Activated CD4-positive, alpha-beta memory T cell treated with anti-CD3 and anti-CD28 coated beads, Interleukin-2, amount 10 ng/mL, durations not matched to agents 7 days and 5 days (primary cell): ENCODE measurements around the gene CACNA1D. TPM values are rescaled to one million over a fixed set of nuclear protein-coding genes. Genes with fewer than 3 reads are reported as not detected.

Source experiments
- CTCF ChIA-PET: fragments of 350-600 bp; sonication (Branson Sonifier 250); formaldehyde crosslinking; loops from one replicate; lab custom pipeline; 2021; ENCODE audit warnings: antibody characterized with exemption, inconsistent platforms; lab: Charles Lee
- POLR2A ChIA-PET: fragments of 350-600 bp; sonication (Branson Sonifier 250); formaldehyde crosslinking; loops from one replicate; lab custom pipeline; 2021; ENCODE audit warnings: antibody characterized with exemption; lab: Charles Lee
- DNase-seq: peaks from one replicate; pipeline ENCODE4 v3.0.0-alpha.2; 2020
- H3K27ac Mint-ChIP-seq: one replicate; pipeline ENCODE4 v1.8.0; 2021; ENCODE audit warnings: mild to moderate bottlenecking, mixed read lengths
- H3K27me3 Mint-ChIP-seq: one replicate; pipeline ENCODE4 v1.8.0; 2021; ENCODE audit warnings: mixed read lengths
- H3K36me3 Mint-ChIP-seq: one replicate; pipeline ENCODE4 v1.8.0; 2021; ENCODE audit warnings: low read depth, mixed read lengths
- H3K4me1 Mint-ChIP-seq: one replicate; pipeline ENCODE4 v1.8.0; 2021; ENCODE audit warnings: mixed read lengths
- H3K4me3 Mint-ChIP-seq: one replicate; pipeline ENCODE4 v1.8.0; 2021; ENCODE audit warnings: mild to moderate bottlenecking, mixed read lengths
- H3K9me3 Mint-ChIP-seq: one replicate; pipeline ENCODE4 v1.8.0; 2021; ENCODE audit warnings: mixed read lengths
- total RNA-seq, 2 experiments: library from RNA; stranded (reverse); gene quantifications; one replicate each; pipeline ENCODE4 v1.2.3, GENCODE V29; 2021

Gene CACNA1D
- total RNA-seq, 2 experiments from 2014 or later = 2.5 to 3.2 TPM

GRCh38 chr3:53704363-53704725 is 209.9 kb downstream of the CACNA1D start:
- H3K27ac Mint-ChIP-seq = no peak overlapping the region
- CTCF ChIA-PET = interaction anchor here (1.4 kb wide), 1 partner anchor 26 kb away, joined by 5 read pairs; no protein-coding TSS in a partner anchor
- POLR2A ChIA-PET = no interaction called here
- H3K4me3 Mint-ChIP-seq = no peak overlapping the region
- peaks cover under 1% of the 10 kb centered on the region for H3K27me3 Mint-ChIP-seq
- H3K9me3 Mint-ChIP-seq = no peaks in the 10 kb centered on the region
- DNase-seq = peak; percentile 9
- H3K4me1 Mint-ChIP-seq = peaks cover 61% of the 10 kb centered on the region
- H3K36me3 Mint-ChIP-seq = no peaks in the 10 kb centered on the region

- CTCF ChIA-PET = interaction anchor here (1.0 to 1.4 kb wide), 3 partner anchors 25 to 144 kb away, joined by 3 to 5 read pairs (median 4); no protein-coding TSS in a partner anchor
These were observed 210.8 kb downstream of the CACNA1D start for GRCh38 chr3:53705024-53705745.

GRCh38 chr3:53705774-53706173 is 211.4 kb downstream of the CACNA1D start:
- peak overlapping the region; percentile 54 for H3K27ac Mint-ChIP-seq
- CTCF ChIA-PET = interaction anchor here (1.0 to 1.4 kb wide), 3 partner anchors 26 to 144 kb away, joined by 3 to 5 read pairs (median 4); no protein-coding TSS in a partner anchor
- H3K4me1 Mint-ChIP-seq = peaks cover 61% of the 10 kb centered on the region
- POLR2A ChIA-PET = interaction anchor here (1.1 kb wide), 1 partner anchor 45 kb away, joined by 4 read pairs; no protein-coding TSS in a partner anchor
- no peaks in the 10 kb centered on the region for H3K9me3 Mint-ChIP-seq
- DNase-seq = peak; percentile 48
- no peaks in the 10 kb centered on the region for H3K36me3 Mint-ChIP-seq
- H3K27me3 Mint-ChIP-seq = no peaks in the 10 kb centered on the region
- no peak overlapping the region for H3K4me3 Mint-ChIP-seq

More at GRCh38 chr3:53705024-53705745, 210.8 kb downstream of the CACNA1D start:
- H3K36me3 Mint-ChIP-seq = no peaks in the 10 kb centered on the region
- no peaks in the 10 kb centered on the region for H3K27me3 Mint-ChIP-seq
- peak; percentile 14 for DNase-seq
- no peak overlapping the region for H3K4me3 Mint-ChIP-seq
- peak overlapping the region; percentile 54 for H3K27ac Mint-ChIP-seq
- POLR2A ChIA-PET = interaction anchor here (0.6 to 1.1 kb wide), 2 partner anchors 17 to 46 kb away, joined by 4 read pairs; no protein-coding TSS in a partner anchor
- H3K4me1 Mint-ChIP-seq = peaks cover 62% of the 10 kb centered on the region
- no peaks in the 10 kb centered on the region for H3K9me3 Mint-ChIP-seq

GRCh38 chr3:53707222-53707621 is 212.8 kb downstream of the CACNA1D start:
- H3K36me3 Mint-ChIP-seq = no peaks in the 10 kb centered on the region
- peaks cover 69% of the 10 kb centered on the region for H3K4me1 Mint-ChIP-seq
- H3K27ac Mint-ChIP-seq = no peak overlapping the region
- ChIA-PET POLR2A (interaction anchor here (0.7 to 1.2 kb wide), 3 partner anchors 14 to 360 kb away, joined by 3 to 4 read pairs (median 4); partner anchors contain the start of gene DCP1A), CTCF (interaction anchor here (0.7 to 5.3 kb wide), 9 partner anchors 8 to 335 kb away, joined by 3 to 54 read pairs (median 3); no protein-coding TSS in a partner anchor)
- no peak overlapping the region for H3K4me3 Mint-ChIP-seq
- no peaks in the 10 kb centered on the region for H3K9me3 Mint-ChIP-seq
- H3K27me3 Mint-ChIP-seq = no peaks in the 10 kb centered on the region
- DNase-seq = no peak

- DNase-seq = peak; percentile 15
- no peaks in the 10 kb centered on the region for H3K9me3 Mint-ChIP-seq
- H3K4me3 Mint-ChIP-seq = no peak overlapping the region
- CTCF ChIA-PET = interaction anchor here (0.8 to 5.3 kb wide), 8 partner anchors 8 to 336 kb away, joined by 3 to 54 read pairs (median 4); no protein-coding TSS in a partner anchor
- no peaks in the 10 kb centered on the region for H3K27me3 Mint-ChIP-seq
- POLR2A ChIA-PET = interaction anchor here (1.2 kb wide), 1 partner anchor 17 kb away, joined by 4 read pairs; no protein-coding TSS in a partner anchor
- H3K36me3 Mint-ChIP-seq = no peaks in the 10 kb centered on the region
- peaks cover 71% of the 10 kb centered on the region for H3K4me1 Mint-ChIP-seq
- H3K27ac Mint-ChIP-seq = no peak overlapping the region
These were observed 213.7 kb downstream of the CACNA1D start for GRCh38 chr3:53708001-53708621.

- no peak overlapping the region for H3K27ac Mint-ChIP-seq
- ChIA-PET CTCF (interaction anchor here (0.7 to 5.3 kb wide), 15 partner anchors 7 to 489 kb away, joined by 3 to 54 read pairs (median 7); partner anchors contain the start of genes CHDH and IL17RB), POLR2A (interaction anchor here (1.5 kb wide), 1 partner anchor 16 kb away, joined by 6 read pairs; no protein-coding TSS in a partner anchor)
- peaks cover 66% of the 10 kb centered on the region for H3K4me1 Mint-ChIP-seq
- H3K27me3 Mint-ChIP-seq = no peaks in the 10 kb centered on the region
- H3K9me3 Mint-ChIP-seq = no peaks in the 10 kb centered on the region
- no peaks in the 10 kb centered on the region for H3K36me3 Mint-ChIP-seq
- no peak for DNase-seq
- H3K4me3 Mint-ChIP-seq = no peak overlapping the region
These were observed 214.8 kb downstream of the CACNA1D start for GRCh38 chr3:53709256-53709655.

GRCh38 chr3:53709860-53710674 is 215.7 kb downstream of the CACNA1D start:
- peaks cover 58% of the 10 kb centered on the region for H3K4me1 Mint-ChIP-seq
- CTCF ChIA-PET = interaction anchor here (0.7 to 5.3 kb wide), 30 partner anchors 8 to 490 kb away, joined by 3 to 54 read pairs (median 4); partner anchors contain the start of genes CHDH and IL17RB
- POLR2A ChIA-PET = interaction anchor here (0.9 to 1.5 kb wide), 4 partner anchors 10 to 41 kb away, joined by 3 to 6 read pairs (median 4); no protein-coding TSS in a partner anchor

GRCh38 chr3:53711387-53711786 is 217.0 kb downstream of the CACNA1D start:
- ChIA-PET POLR2A (no interaction called here), CTCF (interaction anchor here (1.1 to 5.3 kb wide), 7 partner anchors 10 to 40 kb away, joined by 4 to 54 read pairs (median 31); no protein-coding TSS in a partner anchor)
- Mint-ChIP-seq H3K4me3 (no peak overlapping the region), H3K36me3 (no peaks in the 10 kb centered on the region), H3K27me3 (no peaks in the 10 kb centered on the region), H3K9me3 (no peaks in the 10 kb centered on the region), H3K27ac (no peak overlapping the region), H3K4me1 (peaks cover 58% of the 10 kb centered on the region)
- DNase-seq = no peak

More at GRCh38 chr3:53709860-53710674, 215.7 kb downstream of the CACNA1D start:
- Mint-ChIP-seq H3K27ac (no peak overlapping the region), H3K27me3 (no peaks in the 10 kb centered on the region), H3K4me3 (no peak overlapping the region), H3K36me3 (no peaks in the 10 kb centered on the region), H3K9me3 (no peaks in the 10 kb centered on the region)
- DNase-seq = peak; percentile 75

GRCh38 chr3:53712817-53713388 is 218.5 kb downstream of the CACNA1D start:
- H3K36me3 Mint-ChIP-seq = no peaks in the 10 kb centered on the region
- CTCF ChIA-PET = interaction anchor here (0.8 to 4.1 kb wide), 2 partner anchors 12 to 43 kb away, joined by 4 to 31 read pairs; no protein-coding TSS in a partner anchor
- peaks cover 54% of the 10 kb centered on the region for H3K4me1 Mint-ChIP-seq
- POLR2A ChIA-PET = interaction anchor here (1.2 to 2.4 kb wide), 2 partner anchors 9 to 12 kb away, joined by 4 to 10 read pairs; no protein-coding TSS in a partner anchor
- H3K27me3 Mint-ChIP-seq = no peaks in the 10 kb centered on the region
- no peak for DNase-seq
- peak overlapping the region; percentile 18 for H3K27ac Mint-ChIP-seq
- H3K9me3 Mint-ChIP-seq = no peaks in the 10 kb centered on the region
- no peak overlapping the region for H3K4me3 Mint-ChIP-seq

- H3K4me3 Mint-ChIP-seq = no peak overlapping the region
These were observed 219.2 kb downstream of the CACNA1D start for GRCh38 chr3:53713626-53714025.

GRCh38 chr3:53715815-53716483 is 221.5 kb downstream of the CACNA1D start:
- peaks cover 5% of the 10 kb centered on the region for H3K27me3 Mint-ChIP-seq
- H3K9me3 Mint-ChIP-seq = no peaks in the 10 kb centered on the region
- ChIA-PET CTCF (interaction anchor here (0.5 to 0.8 kb wide), 2 partner anchors 8 to 16 kb away, joined by 3 read pairs; no protein-coding TSS in a partner anchor), POLR2A (no interaction called here)
- peaks cover 44% of the 10 kb centered on the region for H3K4me1 Mint-ChIP-seq
- H3K27ac Mint-ChIP-seq = no peak overlapping the region
- no peak for DNase-seq
- H3K4me3 Mint-ChIP-seq = no peak overlapping the region
- H3K36me3 Mint-ChIP-seq = no peaks in the 10 kb centered on the region

More at GRCh38 chr3:53713626-53714025, 219.2 kb downstream of the CACNA1D start:
- Mint-ChIP-seq H3K4me1 (peaks cover 54% of the 10 kb centered on the region), H3K36me3 (no peaks in the 10 kb centered on the region), H3K9me3 (no peaks in the 10 kb centered on the region), H3K27ac (no peak overlapping the region), H3K27me3 (no peaks in the 10 kb centered on the region)
- ChIA-PET POLR2A (interaction anchor here (1.2 to 2.4 kb wide), 2 partner anchors 8 to 11 kb away, joined by 4 to 10 read pairs; no protein-coding TSS in a partner anchor), CTCF (interaction anchor here (1.1 kb wide), 1 partner anchor 16 kb away, joined by 4 read pairs; no protein-coding TSS in a partner anchor)
- no peak for DNase-seq
